GM19438 (cell line): Measurements from ENCODE around the gene P2RX6.
"Not testable (repeated sequence)": the region's sequence is repeated elsewhere in the genome, so short reads cannot be mapped to it uniquely, and the experiment has no call there.

Experiments
- ATAC-seq: cut with Tn5 transposase; IDR thresholded peaks from one replicate; pipeline ENCODE4 v1.9.1; 2021; ENCODE audit warnings: low read depth; ENCODE audit not compliant: unreplicated experiment

The P2RX6 gene

DNA sequence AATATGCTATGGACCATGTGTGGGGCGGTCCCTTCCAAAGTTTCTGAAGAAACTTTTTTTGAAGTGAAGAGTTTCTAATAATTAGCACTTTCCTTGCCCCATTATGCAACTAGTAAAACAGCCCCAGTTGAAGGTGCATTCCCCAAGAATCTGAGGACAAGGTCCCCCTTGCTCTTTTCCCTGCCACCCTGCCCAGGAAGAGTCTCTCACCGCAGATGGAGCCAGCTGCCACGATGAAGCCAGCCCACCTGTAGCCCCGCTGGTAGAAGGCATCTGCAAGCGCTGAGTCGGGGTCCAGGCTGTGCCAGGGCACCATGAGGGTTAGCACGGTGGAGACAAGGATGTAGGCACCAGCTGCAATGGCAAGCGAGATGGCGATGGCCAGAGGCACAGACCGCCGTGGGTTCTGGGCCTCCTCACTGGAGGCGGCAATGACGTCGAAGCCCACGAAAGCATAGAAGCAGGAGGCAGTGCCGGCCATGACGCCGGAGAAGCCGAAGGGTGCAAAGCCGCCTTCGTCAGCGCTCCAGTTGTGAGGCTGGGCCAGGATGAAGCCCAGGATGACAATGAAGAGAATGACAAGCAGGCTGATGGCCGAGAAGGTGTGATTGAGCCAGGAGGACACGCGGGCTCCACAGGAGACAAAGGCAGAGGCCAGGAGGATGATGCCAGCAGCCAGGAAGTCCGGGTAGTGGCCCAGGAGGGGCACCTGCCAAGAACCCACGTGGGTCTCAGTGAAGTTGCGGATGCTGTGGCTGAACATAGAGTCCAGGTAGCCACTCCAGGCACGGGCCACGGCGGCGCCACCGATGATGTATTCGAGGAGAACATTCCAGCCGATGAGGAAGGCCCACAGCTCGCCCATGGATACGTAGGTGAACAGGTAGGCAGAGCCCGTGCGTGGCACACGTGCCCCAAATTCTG lies 15.9 kb downstream of the P2RX6 start:
- no peak for ATAC-seq

DNA sequence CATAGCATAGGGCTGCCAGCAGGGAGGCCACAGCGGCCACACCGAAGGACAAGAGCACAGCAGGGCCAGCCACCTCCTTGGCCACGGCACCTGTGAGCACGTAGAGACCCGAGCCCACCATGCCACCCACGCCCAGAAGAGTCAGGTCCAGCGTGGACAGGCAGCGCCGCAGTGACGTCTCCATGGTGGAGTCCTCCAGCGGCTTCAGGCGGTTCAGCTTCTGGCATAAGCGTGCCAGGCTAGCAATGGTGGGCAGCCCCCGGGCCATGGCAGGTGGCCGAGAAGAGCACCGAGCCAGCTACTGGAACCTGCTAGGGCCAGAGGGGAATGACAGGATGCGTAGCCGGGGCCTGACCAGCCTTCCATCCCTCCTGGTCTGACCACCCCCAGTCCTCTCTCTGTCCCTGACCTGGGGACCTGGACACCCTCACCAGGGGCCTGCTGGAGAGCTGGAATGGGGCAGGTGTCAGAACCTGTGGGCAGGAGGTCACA lies 16.6 kb downstream of the P2RX6 start:
- no peak for ATAC-seq

DNA sequence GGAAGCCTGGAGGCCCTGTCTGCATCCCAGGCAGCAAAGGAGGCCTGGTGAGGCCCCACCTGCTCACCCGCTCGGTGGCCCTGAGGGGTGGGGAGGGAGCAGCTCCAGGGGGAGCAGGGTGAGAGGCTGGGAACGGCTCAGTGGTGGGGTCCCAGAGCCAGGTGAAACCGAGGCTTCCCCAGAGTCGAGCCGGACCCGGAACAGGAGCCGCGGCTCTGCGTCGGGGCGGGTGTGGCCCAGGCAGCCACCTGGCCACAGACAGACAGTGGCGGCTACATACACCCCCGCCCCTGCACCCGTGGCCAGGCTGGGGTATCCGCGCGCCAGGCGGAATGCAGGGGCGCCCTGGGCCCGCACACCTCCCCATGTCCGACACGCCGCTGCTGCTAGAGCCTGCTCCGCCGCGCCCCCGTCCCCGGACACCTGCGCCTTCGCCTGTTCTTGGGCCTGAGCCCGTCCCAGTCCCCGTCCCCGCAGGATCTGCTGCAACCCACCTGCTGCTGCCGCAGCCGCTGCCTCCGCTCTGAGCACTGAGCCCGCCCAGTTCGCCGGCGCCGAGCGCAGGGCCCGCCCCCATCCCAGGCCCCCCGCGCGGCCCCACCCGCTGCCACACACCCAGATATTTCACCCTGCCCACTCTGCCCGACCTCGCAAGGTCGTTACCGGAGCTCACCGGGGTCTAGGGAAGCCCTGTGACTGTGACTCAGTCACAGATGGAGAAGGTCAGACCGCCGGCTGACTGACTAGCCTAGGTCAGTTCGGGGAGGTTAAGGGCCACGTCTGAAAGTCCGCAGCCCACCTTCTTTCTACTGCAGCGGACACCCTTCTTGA lies 17.3 kb downstream of the P2RX6 start, which contains the start of gene SLC7A4:
SLC7A4 (minus strand) TSS at position 525 of the 831 bp plus-strand sequence. CDS start 749 bp downstream, outside the sequence.
- no peak for ATAC-seq

DNA sequence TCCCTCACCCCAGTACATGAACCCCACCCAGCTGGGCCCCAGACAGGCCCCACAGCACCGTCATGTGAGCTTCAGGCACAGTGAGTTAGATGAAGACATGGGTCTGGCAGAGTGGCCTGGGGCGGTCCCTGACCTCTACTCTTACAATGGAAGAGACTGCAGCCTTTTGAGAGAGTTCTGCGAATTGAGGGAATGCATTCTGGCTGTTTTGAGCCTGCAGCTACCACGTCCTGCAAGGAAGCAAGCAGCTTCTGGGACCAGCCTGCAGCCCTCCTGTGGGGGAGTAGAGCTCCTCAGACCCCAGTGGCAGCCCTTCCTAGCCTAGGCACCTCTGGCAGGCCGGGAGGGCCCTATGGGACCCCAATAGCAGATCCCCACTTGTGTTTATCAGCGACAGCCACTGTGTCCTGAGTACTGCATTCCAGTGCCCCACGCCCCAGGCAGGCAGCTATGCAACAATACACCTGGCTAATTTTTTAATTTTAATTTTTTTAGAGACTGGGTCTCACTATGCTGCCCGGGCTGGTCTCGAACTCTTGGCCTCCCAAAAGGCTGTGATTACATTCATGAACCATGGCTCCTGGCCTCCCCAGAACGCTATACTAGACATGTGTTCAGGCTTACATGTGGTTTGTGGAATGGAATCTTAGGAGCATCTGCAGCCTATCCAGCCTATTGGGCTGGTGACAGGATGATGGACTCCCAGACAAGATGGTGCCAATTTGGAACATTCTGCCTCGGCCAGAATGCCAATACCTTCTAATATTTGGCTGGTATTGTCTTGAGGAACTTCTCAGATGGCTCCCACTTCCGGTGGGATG lies 18.1 kb downstream of the P2RX6 start:
- ATAC-seq: no peak

GRCh38 chr22:21033895-21034294 lies 18.9 kb downstream of the P2RX6 start:
- ATAC-seq: no peak

DNA sequence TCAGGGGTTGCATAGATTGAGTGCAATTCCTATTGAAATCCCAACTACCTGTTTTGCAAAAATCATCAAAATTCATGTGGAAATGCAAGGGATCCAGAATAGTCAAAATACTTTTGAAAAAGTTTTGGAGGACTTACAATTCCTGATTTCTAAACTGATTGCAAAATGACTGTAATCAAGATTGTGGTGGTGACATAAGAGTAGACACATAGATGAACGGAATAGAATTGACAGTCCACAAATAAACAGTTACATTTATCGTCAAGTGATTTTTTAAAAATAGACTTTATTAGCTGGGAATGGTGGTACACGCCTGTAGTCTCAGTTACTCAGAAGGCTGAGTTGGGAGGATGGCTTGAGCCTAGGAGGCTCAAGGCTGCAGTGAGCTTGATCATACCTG lies 20.0 kb downstream of the P2RX6 start:
- ATAC-seq: no peak

DNA sequence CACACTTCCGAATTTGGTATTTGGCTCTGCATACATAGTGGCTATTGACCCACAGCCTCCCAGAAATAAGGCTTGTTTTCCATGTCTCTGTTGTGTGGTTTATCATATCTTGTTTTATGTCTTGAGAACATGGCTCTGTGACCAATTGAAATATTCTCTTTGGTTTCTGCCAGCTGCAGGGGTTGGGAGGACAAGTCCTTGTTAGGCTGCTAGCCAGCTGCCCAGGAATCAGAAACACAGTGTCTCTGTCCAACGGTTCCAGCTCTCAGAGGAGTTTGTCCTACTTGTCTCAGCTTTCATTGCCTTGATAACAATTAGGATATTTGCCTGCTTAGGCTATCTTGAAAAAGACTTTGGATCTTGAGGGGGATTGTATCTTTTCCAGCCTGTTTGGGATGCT lies 23.4 kb downstream of the P2RX6 start:
- ATAC-seq: no peak

- ATAC-seq: not testable (repeated sequence)
Measured at GRCh38 chr22:21039158-21039557, 24.2 kb downstream of the P2RX6 start.

GRCh38 chr22:21041937-21042336 lies 27.0 kb downstream of the P2RX6 start:
- no peak for ATAC-seq

DNA sequence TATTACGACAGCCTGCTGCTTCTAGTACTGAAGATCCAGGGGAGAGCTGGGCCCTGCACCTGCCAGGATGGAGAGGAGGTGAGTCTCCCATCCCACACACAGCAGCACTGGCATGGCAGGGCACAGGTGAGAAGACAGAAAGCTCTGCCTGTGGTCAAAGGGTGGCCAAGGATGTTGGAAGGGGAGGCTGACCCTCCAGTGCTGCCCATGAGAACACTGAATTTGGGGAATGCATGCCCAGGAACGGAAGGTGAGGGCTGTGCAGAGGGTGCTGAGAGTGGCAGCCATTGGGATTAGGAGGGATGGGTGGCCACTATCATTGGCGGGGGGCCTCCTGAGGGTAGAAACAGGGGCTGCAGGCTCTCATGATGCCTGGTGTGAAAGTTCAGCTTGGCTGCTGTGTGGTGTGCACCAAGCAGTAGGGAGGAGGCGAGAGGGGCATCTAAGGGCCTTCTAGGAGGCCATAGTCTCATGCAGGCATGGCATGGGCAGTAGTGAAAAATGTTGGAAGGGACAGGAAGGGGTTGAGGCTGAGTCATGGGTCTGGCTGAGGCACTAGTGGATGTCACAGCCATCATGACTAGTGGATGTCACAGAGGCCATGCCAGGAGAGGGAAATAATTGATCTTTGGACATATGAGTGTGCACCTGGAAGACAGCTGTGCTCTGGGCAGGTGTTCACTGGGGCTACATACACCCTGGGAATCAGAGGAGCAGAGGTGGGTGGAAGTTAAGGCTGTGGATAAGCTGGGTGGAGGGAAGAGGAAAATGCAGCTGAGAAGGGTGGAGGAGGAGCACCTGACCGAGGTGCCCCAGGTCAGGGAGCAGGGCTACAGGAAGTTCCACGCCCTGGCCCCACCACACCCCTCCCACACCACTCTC lies 28.3 kb downstream of the P2RX6 start:
- no peak for ATAC-seq

GRCh38 chr22:21043860-21044535 lies 29.0 kb downstream of the P2RX6 start:
- ATAC-seq: no peak

- ATAC-seq: no peak
Measured at GRCh38 chr22:21044931-21045584, 30.1 kb downstream of the P2RX6 start.

GRCh38 chr22:21045585-21046294 lies 30.8 kb downstream of the P2RX6 start, which contains the start of gene LRRC74B:
LRRC74B (plus strand) TSS chr22:21045946; CDS start chr22:21045987, 41 bp downstream.
- peak; percentile 92 for ATAC-seq

DNA sequence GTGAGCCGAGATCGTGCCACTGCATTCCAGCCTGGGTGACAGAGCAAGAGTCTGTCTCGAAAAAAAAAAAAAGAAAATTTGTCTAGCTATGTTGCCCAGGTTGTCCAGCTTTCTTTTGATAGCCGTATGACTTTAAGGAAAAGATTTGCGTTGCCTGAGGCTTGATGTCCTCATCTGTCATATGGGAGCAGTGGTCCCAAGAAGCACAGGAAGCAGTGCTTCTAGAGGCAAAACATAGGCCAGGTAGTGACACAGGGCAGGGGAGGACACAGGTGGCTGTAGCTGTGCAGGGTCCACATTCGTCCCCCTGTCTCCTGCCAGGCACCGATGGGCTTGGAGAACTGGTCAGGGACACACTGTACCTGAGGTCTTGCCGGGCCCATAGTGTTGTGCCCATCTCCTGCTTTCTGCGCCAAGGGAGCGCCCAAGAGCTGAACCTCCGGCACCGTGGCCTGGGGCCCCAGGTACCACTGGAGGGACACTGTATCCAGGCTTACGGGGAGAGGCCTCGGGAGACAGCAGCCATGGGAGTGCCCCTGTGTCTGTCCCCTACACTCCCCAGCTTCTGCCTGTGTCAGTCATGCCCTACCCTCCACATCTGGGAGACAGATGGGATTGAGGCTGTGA lies 32.2 kb downstream of the P2RX6 start:
- no peak for ATAC-seq

- ATAC-seq: no peak
Measured at GRCh38 chr22:21047730-21048129, 32.8 kb downstream of the P2RX6 start.

DNA sequence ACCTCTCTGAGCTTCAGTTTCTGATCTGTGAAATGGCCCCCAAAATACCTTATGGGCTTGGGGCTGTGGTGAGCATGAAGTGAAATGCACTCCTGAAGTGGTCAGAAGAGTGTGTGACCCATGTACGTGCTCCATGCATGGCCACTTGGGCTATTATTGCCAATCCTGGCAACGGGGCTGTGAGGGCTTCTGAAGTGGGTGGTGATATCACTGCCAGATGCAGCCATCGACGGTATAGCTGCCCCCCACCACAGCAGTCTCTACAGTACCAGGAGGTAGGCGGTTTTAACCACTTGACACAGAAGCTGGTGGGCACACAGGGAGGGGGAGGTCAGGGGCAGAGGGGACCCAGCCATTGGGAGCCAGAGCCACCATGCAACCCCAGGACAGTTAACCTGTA lies 33.5 kb downstream of the P2RX6 start:
- ATAC-seq: not testable (repeated sequence)

DNA sequence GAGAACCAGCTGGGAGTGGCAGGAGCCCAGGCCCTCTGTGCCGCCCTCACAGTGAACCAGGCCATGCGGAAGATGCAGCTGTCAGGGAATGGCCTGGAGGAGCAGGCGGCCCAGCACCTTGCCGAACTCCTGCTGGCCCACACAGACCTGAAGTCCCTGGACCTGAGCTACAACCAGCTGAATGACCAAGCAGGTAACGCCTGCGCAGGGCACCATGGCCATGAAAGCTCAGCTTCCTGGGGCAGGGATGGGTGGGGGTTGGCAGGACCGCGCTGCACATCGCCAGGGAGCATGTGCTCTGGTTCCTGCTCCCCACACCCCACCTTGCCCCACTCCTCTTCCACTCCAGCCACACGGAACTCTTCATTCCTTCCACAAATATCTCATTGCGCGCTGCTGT lies 34.0 kb downstream of the P2RX6 start:
- ATAC-seq: not testable (repeated sequence)
